ENCODE measurements around the gene TFDP2. TPM values are rescaled to one million over a fixed set of nuclear protein-coding genes. Genes with fewer than 3 reads are reported as not detected.

The TFDP2 gene
- total and polyA plus RNA-seq, 2 of the 8 experiments (the other 6 are each of a cell fraction or from before 2014, with no cell fraction given), result 41.1 to 119 TPM

DNA sequence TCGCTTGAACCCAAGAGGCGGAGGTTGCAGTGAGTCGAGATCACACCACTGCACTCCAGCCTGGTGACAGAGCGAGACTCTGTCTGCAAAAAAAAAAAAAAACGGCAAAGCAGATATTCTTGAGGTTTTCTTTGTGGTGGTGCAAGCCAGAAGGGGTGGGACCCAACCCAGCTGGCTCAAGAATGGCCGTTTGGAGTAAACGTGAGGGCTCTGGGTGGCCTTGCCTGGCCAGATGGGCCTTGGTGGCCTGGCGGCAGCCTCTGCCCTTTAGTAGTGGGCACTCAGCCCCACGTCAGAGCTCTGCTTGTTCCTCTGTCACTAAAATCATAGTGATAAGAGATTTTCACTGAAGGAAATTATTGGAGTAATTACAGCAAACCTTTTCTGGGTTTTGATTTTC is 222.4 kb downstream of the TFDP2 start:
- H2BK120ac ChIP-seq (replicated peaks; ENCODE audit: low read depth, low read length), result no peak overlapping the region
- no peak overlapping the region for H3K18ac ChIP-seq (ENCODE audit: extremely low read depth, low read length)
- 92% methylated on average over 4 of the region's 9 CpGs; no CpG with 5 or more reads in 1 of the 2 experiments for WGBS, 2 experiments (ENCODE audit: extremely low coverage in 1 of 2, insufficient coverage in 1 of 2, insufficient read length in 1 of 2, insufficient replicate concordance in 2 of 2, low coverage in 1 of 2, low lambda C conversion rate in 2 of 2, missing lambda C conversion rate in 1 of 2)
- no peak overlapping the region for H2BK20ac ChIP-seq (ENCODE audit: low read length)
- H4K91ac ChIP-seq (replicated peaks; ENCODE audit: insufficient read length, low read length), result no peak overlapping the region
- no peak overlapping the region for H3K56ac ChIP-seq (replicated peaks; ENCODE audit: insufficient read length, low read depth, low read length)
- H2BK5ac ChIP-seq (ENCODE audit: low read depth, low read length), result no peak overlapping the region
- H3K4me3 ChIP-seq (ENCODE audit: extremely low read depth in 1 of 4, insufficient read depth in 2 of 4, low read depth in 3 of 4, low read length in 4 of 4), result no peak overlapping the region
- peak in 1 of 2 experiments; percentile 41 for DNase-seq (ENCODE audit: low read depth in 1 of 2, low spot score in 2 of 2)
- H3K4me2 ChIP-seq (ENCODE audit: insufficient read depth in 1 of 2, low read depth in 2 of 2, low read length in 2 of 2), result no peak overlapping the region
- H3K23me2 ChIP-seq (ENCODE audit: low read depth, low read length), result no peaks in the 10 kb centered on the region
- no peaks in the 10 kb centered on the region for H3K79me2 ChIP-seq (ENCODE audit: control insufficient read depth in 1 of 2, insufficient read depth in 2 of 2, low read length in 2 of 2)
- H3K4me1 ChIP-seq (replicated peaks in 1 of 4; ENCODE audit: control insufficient read depth in 3 of 4, insufficient read depth in 4 of 4, low read length in 3 of 4), result 0 out of 7 replicates have a peak, but pooled peaks cover 0 to 3% (median under 1%) of the 10 kb centered on the region in 4 experiments
- H4K20me1 ChIP-seq (replicated peaks in 1 of 2; ENCODE audit: control insufficient read depth in 1 of 2, insufficient read depth in 2 of 2, low read length in 2 of 2), result peaks cover 0 to 7% of the 10 kb centered on the region in 2 experiments
- no peaks in the 10 kb centered on the region for H3K27me3 ChIP-seq (replicated peaks in 1 of 4; ENCODE audit: control insufficient read depth in 3 of 4, extremely low read depth in 1 of 4, insufficient read depth in 3 of 4, low read length in 3 of 4)
- FAIRE-seq, result no peak
- peaks cover 2 to 43% (median 17%) of the 10 kb centered on the region in 4 experiments; a peak in 5 of 8 replicates for H3K36me3 ChIP-seq (ENCODE audit: control insufficient read depth in 2 of 4, insufficient read depth in 4 of 4, low read length in 3 of 4)
- no peaks in the 10 kb centered on the region; the same call in 1 of the 2 replicates for H3K79me1 ChIP-seq (ENCODE audit: low read depth, low read length)
- no peaks in the 10 kb centered on the region for H3K9me3 ChIP-seq (ENCODE audit: insufficient read depth in 2 of 2, low read depth in 1 of 2, low read length in 1 of 2)
- H2BK15ac ChIP-seq (ENCODE audit: low read length), result no peak overlapping the region
- H2BK12ac ChIP-seq (ENCODE audit: low read depth, low read length), result no peak overlapping the region
- no peak overlapping the region for H4K8ac ChIP-seq (ENCODE audit: extremely low read depth, insufficient read depth, low read length)
- TF ChIP-seq, protein P1, sequence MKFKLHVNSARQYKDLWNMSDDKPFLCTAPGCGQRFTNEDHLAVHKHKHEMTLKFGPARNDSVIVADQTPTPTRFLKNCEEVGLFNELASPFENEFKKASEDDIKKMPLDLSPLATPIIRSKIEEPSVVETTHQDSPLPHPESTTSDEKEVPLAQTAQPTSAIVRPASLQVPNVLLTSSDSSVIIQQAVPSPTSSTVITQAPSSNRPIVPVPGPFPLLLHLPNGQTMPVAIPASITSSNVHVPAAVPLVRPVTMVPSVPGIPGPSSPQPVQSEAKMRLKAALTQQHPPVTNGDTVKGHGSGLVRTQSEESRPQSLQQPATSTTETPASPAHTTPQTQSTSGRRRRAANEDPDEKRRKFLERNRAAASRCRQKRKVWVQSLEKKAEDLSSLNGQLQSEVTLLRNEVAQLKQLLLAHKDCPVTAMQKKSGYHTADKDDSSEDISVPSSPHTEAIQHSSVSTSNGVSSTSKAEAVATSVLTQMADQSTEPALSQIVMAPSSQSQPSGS (IDR thresholded peaks at IDR 0.05; ENCODE audit: low read length), result no peak
- TF ChIP-seq NRF1 (IDR thresholded peaks at IDR 0.05; ENCODE audit: low read depth, low read length) (no peak), TAF7 (optimal IDR thresholded peaks at IDR 0.05; ENCODE audit: borderline replicate concordance, low read depth, low read length) (no peak), POU5F1 (IDR thresholded peaks at IDR 0.05; ENCODE audit: low read depth, low read length) (no peak), SIN3A (conservative IDR thresholded peaks at IDR 0.05 in 1 of 2, IDR thresholded peaks at IDR 0.05 in 1 of 2; ENCODE audit: low read depth in 1 of 2, low read length in 2 of 2) (no peak), RBBP5 (IDR thresholded peaks at IDR 0.05; ENCODE audit: borderline replicate concordance, low read depth, low read length) (no peak), ASH2L (IDR thresholded peaks at IDR 0.05; ENCODE audit: low read length) (no peak), NANOG (IDR thresholded peaks at IDR 0.05; ENCODE audit: insufficient read depth, low read depth, low read length, poor library complexity, severe bottlenecking) (no peak), EP300 (IDR thresholded peaks at IDR 0.05; ENCODE audit: borderline replicate concordance in 1 of 2, low read depth in 2 of 2, low read length in 2 of 2) (no peak)
- no peak overlapping the region for H4K5ac ChIP-seq (ENCODE audit: insufficient read length, low read depth, low read length)
- no peak overlapping the region for H3K4ac ChIP-seq (replicated peaks; ENCODE audit: insufficient read length, low read depth, low read length)
- H3K9ac ChIP-seq (replicated peaks in 1 of 4; ENCODE audit: extremely low read depth in 1 of 4, low read depth in 3 of 4, low read length in 3 of 4), result no peak overlapping the region
- H2AFZ ChIP-seq (ENCODE audit: low read length), result no peak overlapping the region
- H3K27ac ChIP-seq (ENCODE audit: low read depth, low read length), result no peak overlapping the region
- H3K14ac ChIP-seq (ENCODE audit: insufficient read length), result no peak overlapping the region
- no peak overlapping the region for H3K23ac ChIP-seq (ENCODE audit: insufficient read length)
- ChIA-PET CTCF (ENCODE audit: partially characterized antibody) (interaction anchor here (0.7 to 1.0 kb wide), 3 partner anchors 10 to 215 kb away, joined by 3 read pairs; no protein-coding TSS in a partner anchor), POLR2A (ENCODE audit: partially characterized antibody) (interaction anchor here (2.1 kb wide), 1 partner anchor 9 kb away, joined by 5 read pairs; no protein-coding TSS in a partner anchor)
- H2AK5ac ChIP-seq (ENCODE audit: low read depth, low read length), result no peak overlapping the region

Measured in H1 (cell line).